HG03571 (cell line): ENCODE results near the gene MALAT1.

Experiments
- ATAC-seq: cut with Tn5 transposase; IDR thresholded peaks from one replicate; pipeline ENCODE4 v1.9.1; 2021; ENCODE audit not compliant: unreplicated experiment

The MALAT1 gene

DNA sequence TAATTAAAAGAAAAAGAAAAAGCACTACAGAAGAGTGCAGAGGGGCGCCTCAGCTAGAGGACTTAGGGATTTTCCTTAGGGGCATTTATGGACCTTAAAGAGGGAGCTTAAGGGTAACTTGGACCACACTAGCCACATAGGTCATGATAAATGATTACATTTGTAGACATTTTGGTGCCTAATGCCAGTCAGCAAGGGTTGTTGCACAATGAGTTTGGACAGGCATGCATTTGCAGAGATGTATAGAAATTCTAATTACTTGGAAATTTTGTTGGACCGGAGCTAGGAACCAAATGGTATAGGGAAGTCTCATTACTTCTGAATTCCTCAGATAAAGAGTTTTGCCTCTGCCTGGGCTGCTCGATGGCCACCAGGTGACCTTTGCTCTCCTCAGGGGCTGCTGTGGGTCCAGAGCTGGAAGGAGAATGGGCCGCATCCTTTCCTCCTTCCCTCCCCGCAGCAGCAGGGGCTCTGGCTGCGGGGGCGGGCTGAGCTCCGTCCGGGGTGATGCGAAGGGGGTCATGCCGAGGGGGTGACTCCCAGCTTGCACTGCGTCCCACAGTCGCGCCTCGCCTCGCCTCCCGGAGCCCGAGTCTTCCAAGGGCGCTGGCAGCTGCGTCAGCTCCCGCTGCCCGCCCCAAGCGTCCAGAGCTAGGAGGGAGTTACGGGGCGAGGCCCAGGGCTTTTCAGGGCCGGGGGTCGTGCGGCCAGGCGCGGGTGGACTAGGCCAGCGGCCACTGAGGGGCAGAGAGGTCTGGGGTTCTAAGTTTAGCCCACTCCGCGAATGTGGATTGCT is 20.3 kb upstream of the MALAT1 start:
- no peak for ATAC-seq

GRCh38 chr11:65479184-65480145 is 19.4 kb upstream of the MALAT1 start:
- ATAC-seq, result no peak

- no peak for ATAC-seq
These were observed 16.5 kb upstream of the MALAT1 start for GRCh38 chr11:65482306-65482850.

DNA sequence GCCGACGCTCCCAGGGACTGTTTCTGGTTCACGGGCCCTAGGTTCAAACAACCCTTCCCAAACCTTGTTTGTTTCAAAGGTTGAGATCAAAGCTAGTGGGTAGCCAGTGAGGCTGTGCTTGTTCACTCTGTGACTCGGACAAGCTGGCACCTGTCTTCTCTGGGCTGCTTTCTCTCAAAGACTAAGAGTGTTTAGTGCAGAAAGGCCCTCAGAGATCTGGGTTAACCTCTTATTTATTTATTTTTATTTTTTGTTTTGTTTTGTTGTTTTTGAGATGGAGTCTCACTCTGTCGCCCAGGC is 13.0 kb upstream of the MALAT1 start:
- ATAC-seq, result no peak

- ATAC-seq, result no peak
These were observed 12.0 kb upstream of the MALAT1 start for GRCh38 chr11:65486570-65487466.

DNA sequence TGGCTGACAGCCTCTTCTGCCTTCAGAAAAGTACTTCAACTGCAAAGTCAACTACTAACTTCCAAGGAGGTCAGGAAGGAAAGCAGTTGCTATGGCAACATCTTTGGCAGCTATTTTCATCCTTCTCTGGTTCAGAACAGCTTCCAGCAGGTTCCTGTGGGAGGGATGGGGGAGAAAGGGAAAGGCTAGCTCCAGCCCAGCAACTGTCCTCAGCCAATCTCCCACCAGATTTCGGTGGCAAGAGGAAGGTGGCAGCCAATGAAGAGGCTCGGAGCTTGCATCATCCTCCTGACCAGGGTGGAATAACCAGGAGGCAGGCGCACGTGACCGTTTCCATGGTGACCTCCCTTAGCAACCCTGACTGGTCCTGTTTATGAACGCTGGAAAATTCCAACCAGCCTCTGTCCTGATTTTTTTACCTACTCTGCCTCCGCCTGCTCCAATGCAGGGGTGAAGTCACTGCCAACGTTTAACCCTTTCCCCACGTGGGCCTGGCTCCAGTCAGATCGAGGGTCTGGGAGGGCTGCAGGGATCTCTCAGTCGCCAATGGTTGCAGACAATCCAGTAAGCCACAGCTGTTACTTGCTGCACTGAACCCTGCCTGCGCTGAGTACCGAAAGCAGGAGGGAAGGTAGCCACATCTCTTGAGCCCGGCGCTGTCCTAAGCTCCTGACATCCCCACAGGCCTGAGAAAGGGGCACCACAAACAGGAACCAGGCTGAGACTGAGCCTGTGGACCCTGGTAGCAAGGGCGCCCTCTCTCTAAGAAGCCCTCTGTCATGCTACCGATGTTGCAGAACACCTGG is 11.2 kb upstream of the MALAT1 start:
- no peak for ATAC-seq

DNA sequence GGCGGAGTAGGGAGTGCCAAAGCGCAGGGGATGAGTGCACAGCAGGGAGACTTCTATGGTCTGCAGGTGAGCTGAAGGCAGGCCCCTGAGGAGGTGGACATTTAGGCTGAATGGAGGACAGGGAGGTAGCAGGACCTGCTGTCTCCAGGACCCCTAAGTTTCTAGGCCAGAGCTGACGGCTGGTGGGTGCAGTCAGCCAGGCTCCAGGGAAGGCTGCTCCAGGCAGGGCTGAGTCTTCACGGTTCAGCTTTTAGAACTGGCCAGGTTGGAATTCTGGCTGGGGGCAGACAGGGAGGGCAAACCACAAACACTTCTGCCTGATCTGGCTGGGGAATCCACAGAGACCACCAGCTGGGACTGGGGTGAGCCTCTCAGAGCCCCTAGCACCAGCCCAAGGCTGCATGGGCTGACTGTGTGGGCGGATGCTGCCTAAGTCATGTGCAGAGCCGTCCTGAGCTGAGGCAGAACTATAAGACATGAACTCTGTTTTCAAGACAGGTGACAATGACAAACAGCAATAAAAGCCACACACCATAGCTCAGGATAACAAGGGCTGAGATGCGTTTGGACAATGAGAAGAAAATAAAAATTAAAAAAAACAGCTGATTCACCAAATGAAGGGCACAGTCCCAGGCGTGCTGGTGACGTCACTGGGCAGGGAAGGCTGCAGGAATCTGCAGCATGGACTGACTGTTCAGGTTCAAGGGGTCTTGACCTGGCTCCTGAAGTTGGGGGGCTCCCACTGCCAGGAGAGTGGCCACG is 10.4 kb upstream of the MALAT1 start:
- no peak for ATAC-seq

DNA sequence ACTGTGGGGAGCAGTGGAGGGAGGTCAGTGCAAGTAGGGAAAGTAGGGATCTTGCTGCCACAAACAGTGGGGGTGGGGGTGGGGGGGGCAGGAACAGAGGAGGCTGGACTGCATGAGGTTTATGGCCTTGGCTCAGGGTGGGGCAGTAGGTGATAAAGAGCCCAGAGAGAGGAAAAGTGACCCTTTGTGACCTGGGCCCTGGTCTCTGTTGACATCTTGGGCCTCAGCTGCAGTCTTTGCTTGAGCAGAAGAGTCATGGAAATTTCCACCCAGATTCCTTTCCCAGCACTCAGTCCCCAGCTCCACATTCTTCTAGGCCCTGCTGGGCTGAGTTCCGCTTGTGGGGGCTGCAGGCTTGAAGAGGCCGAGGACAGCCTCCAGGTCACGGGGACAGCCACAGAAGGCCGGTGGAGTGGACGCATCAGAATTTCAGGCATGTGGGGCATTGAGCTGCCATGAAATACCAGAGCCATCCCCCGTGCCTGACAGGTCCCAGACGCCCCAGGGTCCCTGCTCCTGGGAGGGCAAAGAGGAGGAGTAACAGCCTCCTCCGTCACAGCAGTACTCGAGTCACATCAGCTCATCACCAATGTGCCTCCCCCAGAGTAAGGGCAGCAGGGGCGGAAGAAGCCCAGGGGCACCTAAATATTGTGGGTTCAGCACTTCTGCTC is 9.7 kb upstream of the MALAT1 start:
- no peak for ATAC-seq

- no peak for ATAC-seq
These were observed 9.0 kb upstream of the MALAT1 start for GRCh38 chr11:65489706-65490320.

GRCh38 chr11:65491163-65491465 is 7.7 kb upstream of the MALAT1 start:
- ATAC-seq, result no peak

GRCh38 chr11:65491614-65492386 is 7.0 kb upstream of the MALAT1 start:
- no peak for ATAC-seq

- ATAC-seq, result no peak
These were observed 6.5 kb upstream of the MALAT1 start for GRCh38 chr11:65492387-65492636.

- ATAC-seq, result no peak
These were observed 6.0 kb upstream of the MALAT1 start for GRCh38 chr11:65492637-65493366.

GRCh38 chr11:65493367-65494176 is 5.3 kb upstream of the MALAT1 start:
- no peak for ATAC-seq

DNA sequence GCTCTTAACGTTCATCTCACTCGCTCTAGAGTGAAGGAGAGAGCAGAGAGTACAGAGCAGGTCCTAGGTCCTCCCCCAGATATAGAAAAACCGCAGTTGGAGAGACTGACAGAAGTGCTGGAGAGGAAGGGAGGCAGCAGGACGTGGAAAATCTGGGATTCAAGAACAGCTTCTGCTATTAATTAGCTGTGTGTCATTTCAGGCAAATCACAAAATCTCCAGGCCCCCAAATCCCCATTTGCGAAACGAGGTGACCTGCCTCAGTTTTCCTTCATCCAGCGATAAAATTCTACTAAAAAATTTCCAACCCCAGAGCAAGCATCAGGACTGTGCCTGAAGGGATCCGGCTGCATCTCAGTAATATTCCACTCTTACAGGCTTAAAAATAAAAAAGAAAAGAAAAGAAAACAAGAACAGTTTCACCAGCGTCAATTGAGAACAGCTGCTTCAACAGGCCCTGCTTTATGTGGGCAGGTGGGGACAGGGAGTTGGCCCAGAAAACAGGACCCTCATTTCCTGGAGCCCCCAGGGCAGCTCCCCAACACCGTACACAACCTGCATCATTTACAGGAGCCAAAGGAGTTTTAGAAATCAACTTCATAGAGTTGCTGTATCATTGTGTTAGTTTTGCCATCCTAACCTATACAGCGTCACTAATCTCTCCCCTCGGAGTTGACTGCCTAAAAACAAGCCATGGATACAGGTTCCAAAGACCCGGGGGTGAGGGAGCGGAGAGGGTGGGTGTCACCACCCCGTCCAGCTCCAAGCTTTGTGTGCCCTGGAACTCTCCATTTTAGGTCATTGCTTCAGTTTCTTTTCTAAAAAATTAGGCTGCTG is 2.3 kb upstream of the MALAT1 start:
- peak; percentile 0 for ATAC-seq
